ENCODE measurements around the gene ITPR3. TPM values are rescaled to one million over a fixed set of nuclear protein-coding genes. Genes with fewer than 3 reads are reported as not detected.

Gene ITPR3
- total RNA-seq, 2 donors from 2014 or later: 17.5 to 25.9 TPM

GRCh38 chr6:33656844-33657243 is 35.7 kb downstream of the ITPR3 start:
- no peaks in the 10 kb centered on the region for H3K27me3 ChIP-seq
- intact Hi-C loops (cut with DNase I): no loop called here
- TF ChIP-seq POLR2A (IDR thresholded peaks at IDR 0.05) (no peak), CTCF (IDR thresholded peaks at IDR 0.05) (no peak)
- H3K4me3 ChIP-seq: no peak overlapping the region
- 90 to 100% methylated on average over 4 to 5 of the region's 5 CpGs for WGBS, 2 donors
- ATAC-seq: no peak
- H3K36me3 ChIP-seq (replicated peaks in 1 of 2; ENCODE audit: insufficient read depth in 1 of 2, low read depth in 2 of 2): peaks cover 0 to 2% of the 10 kb centered on the region in 2 donors
- no peaks in the 10 kb centered on the region for H3K4me1 ChIP-seq
- no peak overlapping the region for H3K27ac ChIP-seq
- H3K9me3 ChIP-seq: no peaks in the 10 kb centered on the region
- no peak for DNase-seq

DNA sequence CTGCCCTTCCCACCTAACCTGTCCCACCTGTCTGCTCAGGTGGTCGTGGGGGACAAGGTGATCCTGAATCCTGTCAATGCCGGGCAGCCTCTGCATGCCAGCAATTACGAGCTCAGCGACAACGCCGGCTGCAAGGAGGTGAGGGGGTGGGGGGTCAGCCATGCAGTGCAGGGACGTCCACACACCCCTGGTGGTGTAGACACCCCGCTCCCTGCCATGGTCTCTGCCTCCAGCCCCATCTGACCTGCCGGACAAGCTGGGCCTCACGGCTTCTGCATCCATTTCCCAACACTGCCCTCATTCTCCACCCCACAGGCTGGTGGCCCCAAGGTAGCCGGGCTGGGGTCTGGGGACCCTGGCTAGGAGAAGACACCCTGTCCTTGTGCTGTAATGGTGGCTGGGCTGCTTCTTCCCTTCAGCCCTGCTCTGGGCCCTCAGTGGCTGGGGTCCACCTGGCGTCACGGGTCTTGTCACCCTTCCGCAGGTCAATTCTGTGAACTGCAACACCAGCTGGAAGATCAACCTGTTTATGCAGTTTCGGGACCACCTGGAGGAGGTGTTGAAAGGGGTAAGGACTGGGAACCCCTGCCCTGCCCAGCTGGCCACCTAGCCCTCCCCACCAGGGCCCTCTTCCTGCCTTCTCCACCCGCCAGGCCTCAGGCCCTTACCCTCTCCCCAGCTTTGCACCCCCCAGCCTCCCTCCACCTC is 38.0 kb downstream of the ITPR3 start:
- Histone ChIP-seq H3K27me3 (no peaks in the 10 kb centered on the region), H3K27ac (no peak overlapping the region), H3K36me3 (replicated peaks in 1 of 2; ENCODE audit: insufficient read depth in 1 of 2, low read depth in 2 of 2) (peaks cover 0 to 2% of the 10 kb centered on the region in 2 donors), H3K4me1 (no peaks in the 10 kb centered on the region), H3K4me3 (no peak overlapping the region), H3K9me3 (no peaks in the 10 kb centered on the region)
- intact Hi-C loops (cut with DNase I): no loop called here
- DNase-seq: no peak
- no peak for ATAC-seq
- TF ChIP-seq POLR2A (IDR thresholded peaks at IDR 0.05) (no peak), CTCF (IDR thresholded peaks at IDR 0.05) (no peak)
- WGBS, 2 donors: 87 to 92% methylated on average over 5 to 16 of the region's 16 CpGs

GRCh38 chr6:33659986-33660385 is 38.9 kb downstream of the ITPR3 start:
- H3K4me3 ChIP-seq: no peak overlapping the region
- TF ChIP-seq CTCF (IDR thresholded peaks at IDR 0.05) (no peak), POLR2A (IDR thresholded peaks at IDR 0.05) (no peak)
- no peaks in the 10 kb centered on the region for H3K27me3 ChIP-seq
- peaks cover 0 to 2% of the 10 kb centered on the region in 2 donors for H3K36me3 ChIP-seq (replicated peaks in 1 of 2; ENCODE audit: insufficient read depth in 1 of 2, low read depth in 2 of 2)
- no peak overlapping the region for H3K27ac ChIP-seq
- 89 to 90% methylated on average over 6 of the region's 6 CpGs for WGBS, 2 donors
- H3K4me1 ChIP-seq: no peaks in the 10 kb centered on the region
- intact Hi-C loops (cut with DNase I): no loop called here
- ATAC-seq (no peak), DNase-seq (no peak)
- H3K9me3 ChIP-seq: no peaks in the 10 kb centered on the region

GRCh38 chr6:33661106-33661838 is 40.1 kb downstream of the ITPR3 start:
- WGBS, 2 donors: 79 to 82% methylated on average over 10 of the region's 10 CpGs
- H3K9me3 ChIP-seq: no peaks in the 10 kb centered on the region
- no peaks in the 10 kb centered on the region for H3K27me3 ChIP-seq
- H3K36me3 ChIP-seq (replicated peaks in 1 of 2; ENCODE audit: insufficient read depth in 1 of 2, low read depth in 2 of 2): peaks cover 0 to 2% of the 10 kb centered on the region in 2 donors
- no peaks in the 10 kb centered on the region for H3K4me1 ChIP-seq
- TF ChIP-seq CTCF (IDR thresholded peaks at IDR 0.05): no peak
- TF ChIP-seq POLR2A (IDR thresholded peaks at IDR 0.05): no peak
- DNase-seq: no peak
- H3K27ac ChIP-seq: no peak overlapping the region
- intact Hi-C loops (cut with DNase I): no loop called here
- H3K4me3 ChIP-seq: no peak overlapping the region
- ATAC-seq: no peak
